IPS DF 4.7 (cell line): ENCODE data around the gene DGUOK.
"Not testable (repeated sequence)": the region's sequence is repeated elsewhere in the genome, so short reads cannot be mapped to it uniquely, and the experiment has no call there.

ENCODE experiments used
- DNase-seq: peaks from one replicate; pipeline ENCODE4 v3.0.0-alpha.2; 2013; ENCODE audit warnings: low spot score; ENCODE audit errors: extremely low read depth

DGUOK gene

GRCh38 chr2:73926493-73927327 is at the start of gene DGUOK:
Gene DGUOK, plus strand, starts transcription at chr2:73926880. Its CDS starts 31 bp downstream, at chr2:73926911.
- peak; percentile 95 for DNase-seq

DNA sequence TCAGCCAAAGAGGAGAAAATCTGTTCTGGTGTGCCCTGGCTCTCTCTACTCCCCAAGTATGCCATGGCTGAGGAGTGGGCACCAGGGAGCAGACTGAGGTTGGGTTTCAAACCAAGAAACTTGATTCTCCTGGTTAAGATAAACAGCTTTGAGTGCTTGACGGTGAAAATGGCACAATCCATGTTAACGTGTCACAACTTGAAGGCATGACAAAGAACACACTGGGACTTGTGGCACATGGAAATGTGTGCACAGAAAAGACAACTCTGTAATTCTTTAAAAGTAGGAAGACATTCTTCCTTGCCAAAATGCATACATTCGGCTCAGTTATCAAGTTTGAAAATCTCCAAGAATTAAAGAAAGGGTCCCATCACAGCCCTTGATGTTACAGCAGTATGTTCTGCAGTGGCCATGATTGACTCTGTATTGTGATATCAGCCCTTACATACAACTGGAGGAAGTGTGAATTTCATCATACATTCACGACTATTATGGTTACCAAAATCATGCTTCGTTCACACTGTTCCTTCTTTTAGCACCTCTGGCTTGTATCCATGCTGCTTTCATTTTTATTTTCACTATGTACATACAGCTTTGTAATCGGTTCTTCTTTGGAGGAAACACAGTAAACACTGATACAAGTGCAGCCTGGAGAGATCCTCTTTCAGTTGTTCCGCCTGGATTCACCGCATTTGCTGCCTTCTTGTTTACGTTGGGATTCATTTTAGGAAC is 49.4 kb upstream of the DGUOK start:
- no peak for DNase-seq

- not testable (repeated sequence) for DNase-seq
Observed at GRCh38 chr2:73877984-73878383, 48.7 kb upstream of the DGUOK start.

GRCh38 chr2:73885406-73885805 is 41.3 kb upstream of the DGUOK start:
- no peak for DNase-seq

DNA sequence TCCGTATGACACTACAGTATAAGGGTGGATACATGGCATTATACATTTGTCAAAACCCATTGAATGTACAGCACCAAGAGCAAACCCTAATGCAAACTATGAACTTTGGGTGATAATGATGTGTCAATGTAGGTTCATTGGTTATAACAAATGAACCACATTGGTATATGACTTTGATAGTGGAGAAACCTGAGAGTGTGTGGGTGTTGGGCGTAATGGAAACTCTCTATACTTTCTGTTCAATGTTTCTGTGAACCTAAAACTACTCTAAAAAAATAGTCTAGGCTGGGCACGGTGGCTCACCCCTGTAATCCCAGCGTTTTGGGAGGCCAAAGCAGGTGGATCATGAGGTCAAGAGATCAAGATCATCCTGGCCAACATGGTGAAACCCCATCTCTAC is 40.3 kb upstream of the DGUOK start:
- DNase-seq = no peak

GRCh38 chr2:73887596-73888353 is 38.9 kb upstream of the DGUOK start:
- not testable (repeated sequence) for DNase-seq

- DNase-seq = no peak
Observed at GRCh38 chr2:73888388-73888787, 38.3 kb upstream of the DGUOK start.

DNA sequence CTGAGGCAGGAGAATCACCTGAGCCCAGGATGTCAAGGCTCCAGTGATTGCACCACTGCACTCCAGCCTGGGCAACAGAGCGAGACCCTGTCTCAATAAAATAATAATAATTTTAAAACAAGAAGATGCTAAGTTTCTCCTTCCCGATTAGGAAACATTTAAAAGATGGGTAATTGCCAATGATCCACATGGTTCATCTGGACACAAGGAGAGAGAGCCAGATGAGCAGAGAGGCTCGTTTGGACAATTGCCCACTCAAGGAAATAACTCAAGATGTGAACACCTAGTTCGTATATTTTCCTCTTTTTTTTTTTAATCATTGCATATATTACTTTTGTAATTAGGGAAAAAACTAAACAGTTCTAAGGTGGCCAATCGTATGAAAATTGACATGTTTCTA is 37.5 kb upstream of the DGUOK start:
- no peak for DNase-seq

DNA sequence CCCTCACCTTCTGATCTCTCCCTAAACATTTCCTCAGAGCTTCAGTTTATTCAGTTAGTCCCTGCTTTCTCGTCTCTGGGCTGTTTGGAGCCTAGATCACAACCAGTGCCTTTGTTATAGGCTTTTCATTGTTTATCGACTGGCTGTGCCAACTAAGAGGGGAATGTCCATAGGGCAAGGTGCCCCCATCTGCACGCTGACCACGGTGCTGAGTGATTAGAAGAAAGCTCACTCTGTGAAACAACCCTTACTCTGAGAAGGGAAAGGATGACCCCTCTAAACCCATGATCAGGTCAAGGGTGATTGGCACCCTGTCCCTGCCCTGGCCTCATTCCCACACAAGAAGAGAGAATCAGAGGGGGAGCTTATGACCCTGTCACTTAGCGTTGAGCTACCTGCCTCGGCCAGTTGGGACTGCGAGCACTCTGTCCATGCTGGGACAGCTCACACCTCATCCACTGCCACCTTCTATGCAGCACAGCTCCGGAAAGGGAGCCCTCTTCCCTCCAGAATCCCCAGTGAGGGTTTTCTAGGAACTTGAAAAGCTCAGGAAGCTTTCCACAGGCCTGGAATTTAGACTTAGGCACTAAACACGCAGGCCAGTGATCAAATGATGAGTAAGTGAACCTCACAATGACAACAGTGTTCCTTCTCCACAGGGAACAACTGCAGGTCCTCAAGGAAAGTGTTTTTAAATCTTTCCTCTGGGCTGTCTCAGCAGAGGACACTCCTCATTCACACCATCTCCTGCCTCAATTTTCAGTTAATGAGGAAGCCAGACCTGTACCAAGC is 36.2 kb upstream of the DGUOK start:
- no peak for DNase-seq

DNA sequence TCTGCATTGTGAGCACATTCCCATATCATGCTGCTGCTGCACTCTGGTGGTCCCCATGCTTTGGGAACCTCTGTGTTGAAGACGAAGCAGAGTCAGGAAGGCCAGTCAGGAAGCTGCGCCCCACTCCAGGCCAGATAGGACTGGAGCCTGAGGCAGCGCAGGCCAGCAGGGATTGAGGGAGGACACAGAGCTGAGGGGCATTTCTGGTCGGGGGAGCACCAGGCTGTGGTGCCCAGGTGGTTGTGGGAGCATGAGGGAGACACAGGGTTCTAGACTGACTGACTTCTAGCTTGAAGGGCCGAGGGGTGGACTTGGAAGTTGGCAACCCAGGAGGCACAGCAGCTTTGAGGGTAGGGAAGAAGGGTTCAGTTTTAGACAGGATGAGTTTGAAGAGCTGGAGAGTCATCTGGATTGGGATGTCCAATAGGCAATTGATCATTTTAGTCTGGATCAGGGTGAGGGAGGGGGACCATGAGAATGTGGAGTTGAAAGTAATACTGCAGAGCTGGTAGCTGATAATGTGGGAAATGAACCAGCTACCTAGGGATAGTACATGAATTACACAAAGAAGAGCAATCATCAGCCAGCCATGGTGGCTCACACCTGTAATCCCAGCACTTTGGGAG is 35.3 kb upstream of the DGUOK start:
- DNase-seq = no peak

- DNase-seq = no peak
Observed at GRCh38 chr2:73892631-73893329, 33.9 kb upstream of the DGUOK start, which contains the start of gene ACTG2. Gene ACTG2, plus strand, starts transcription at chr2:73893008. Its CDS starts 8,304 bp downstream, at chr2:73901312.

DNA sequence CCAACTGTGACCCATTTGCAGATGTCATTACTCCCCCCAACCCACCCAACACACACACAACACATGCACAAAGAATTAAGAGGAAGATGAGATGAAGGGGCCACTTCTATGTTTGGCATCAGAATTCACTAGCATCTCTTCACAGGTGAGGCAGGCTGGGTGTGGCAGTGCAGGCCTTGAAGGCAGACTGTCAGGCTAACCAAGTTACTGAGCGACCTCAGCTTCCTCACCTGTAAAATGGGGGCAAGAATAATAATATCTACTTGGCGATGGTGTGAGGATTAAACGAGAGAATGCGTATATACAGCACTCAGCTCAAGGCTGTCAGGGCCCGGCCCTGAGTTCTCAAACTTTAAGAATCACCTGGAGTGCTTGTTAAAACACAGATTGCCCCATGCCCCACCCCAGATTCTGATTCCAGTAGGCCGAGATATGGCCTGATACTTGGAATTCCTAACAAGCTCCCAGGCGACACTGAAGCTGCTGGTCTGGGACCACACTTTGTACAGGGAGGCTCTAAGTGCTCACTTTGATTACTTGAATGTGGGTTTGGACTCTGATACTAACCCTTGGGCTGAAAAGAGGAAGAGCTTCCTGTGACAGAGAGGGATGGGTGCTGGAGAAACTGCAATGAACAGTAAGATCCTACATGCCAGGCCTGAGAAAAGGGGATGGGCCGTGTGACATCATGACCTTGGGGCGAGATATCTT is 32.8 kb upstream of the DGUOK start:
- no peak for DNase-seq

GRCh38 chr2:73894475-73894850 is 32.2 kb upstream of the DGUOK start:
- no peak for DNase-seq

- DNase-seq = no peak
Observed at GRCh38 chr2:73894877-73895276, 31.8 kb upstream of the DGUOK start.

DNA sequence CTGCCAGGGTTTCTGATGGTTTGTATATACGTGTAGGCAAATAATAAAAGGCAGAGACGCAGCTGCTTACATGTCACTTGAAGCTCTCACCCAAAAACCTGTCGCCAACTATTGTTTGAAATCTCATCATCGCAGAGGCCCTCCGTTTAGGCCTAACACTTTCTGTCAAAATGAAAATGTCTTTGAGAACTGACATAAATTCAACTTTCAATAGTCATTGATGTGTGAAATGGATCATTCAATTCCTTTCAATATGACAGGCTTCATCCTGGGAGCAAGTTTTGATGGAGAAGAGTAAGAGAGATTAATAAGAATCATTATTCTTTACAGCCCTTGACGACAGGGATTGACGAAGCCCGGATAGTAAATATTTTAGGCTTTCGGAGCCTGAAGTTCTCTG is 31.2 kb upstream of the DGUOK start:
- no peak for DNase-seq

DNA sequence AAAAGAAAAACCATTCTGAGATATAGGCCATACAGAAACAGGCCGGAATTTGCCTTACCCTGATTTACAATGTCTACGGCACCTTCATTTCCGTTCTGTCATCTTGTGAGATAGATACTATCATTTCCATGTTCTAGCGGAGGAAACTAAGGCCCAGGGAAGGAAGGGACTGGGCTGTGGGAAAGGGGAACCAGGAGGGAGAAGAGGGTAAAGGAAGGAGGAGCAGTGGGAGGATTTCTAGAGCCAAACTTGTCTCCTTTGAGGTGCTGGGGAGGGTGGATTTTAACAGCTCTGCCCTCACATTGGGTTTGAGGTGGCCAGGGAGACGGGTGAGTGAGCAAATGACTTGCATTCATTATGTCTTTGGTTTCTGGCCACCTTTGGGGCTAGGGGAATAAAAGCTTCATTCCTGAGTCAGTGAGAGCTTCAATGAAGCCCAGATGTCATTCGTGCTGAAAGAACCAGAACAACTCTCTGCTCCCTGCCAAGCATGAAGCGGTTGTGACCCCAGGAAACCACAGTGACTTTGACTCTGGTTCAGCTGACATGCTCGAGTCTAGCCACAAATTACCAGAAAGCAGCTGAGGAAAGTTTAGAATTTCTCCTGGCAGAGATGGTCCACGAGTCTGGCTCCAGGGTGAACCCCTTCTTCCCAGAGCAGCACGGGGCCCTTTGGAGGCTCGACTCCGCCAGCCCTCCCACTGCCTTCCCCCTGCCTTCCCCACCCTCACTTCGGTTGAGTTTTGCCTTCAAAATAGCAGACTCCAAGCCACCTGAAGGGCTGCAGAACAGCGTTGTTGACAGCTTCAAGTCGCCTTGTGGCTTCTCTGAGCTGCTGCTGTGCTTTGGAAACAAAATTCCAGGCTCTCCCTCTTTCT is 30.1 kb upstream of the DGUOK start:
- DNase-seq = no peak

DNA sequence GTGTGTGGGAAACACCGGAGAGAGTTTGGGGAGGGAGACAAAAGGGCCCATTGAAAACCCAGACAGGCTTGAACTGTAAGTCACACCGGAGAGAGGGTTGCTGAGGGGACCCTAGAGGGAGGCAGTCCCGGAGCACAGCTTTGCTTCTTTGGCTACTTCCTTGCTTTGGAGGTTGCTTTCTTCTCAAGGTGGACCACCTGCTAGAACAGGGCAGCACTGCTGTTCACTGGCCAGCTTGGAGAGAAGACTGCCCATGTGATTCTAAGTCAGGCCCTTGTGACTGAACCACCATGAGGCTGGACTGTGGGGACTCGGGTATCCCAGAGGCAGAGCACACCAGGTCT is 29.5 kb upstream of the DGUOK start:
- no peak for DNase-seq

DNA sequence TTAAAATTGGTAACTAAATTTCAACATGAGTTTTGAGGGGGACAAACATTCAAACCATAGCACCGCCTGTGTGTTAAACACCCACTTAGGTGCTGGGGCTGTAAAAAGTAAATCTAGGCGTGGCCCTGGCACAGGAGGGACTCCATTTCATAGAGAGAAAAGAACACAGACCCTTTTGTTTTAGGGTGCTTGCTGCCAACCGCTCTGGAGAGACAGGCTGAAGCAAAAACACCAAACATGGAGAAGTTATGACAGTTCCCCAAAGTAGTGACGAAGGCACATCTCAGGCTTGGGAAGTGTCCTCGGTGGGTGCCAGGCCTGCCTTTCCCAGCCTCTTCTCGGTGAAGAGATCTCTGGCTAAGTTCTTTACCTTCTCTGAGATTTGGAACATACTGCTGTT is 28.7 kb upstream of the DGUOK start:
- no peak for DNase-seq
